ENCODE results near the gene ETV3L. TPM values are rescaled to one million over a fixed set of nuclear protein-coding genes. Genes with fewer than 3 reads are reported as not detected.

The ETV3L gene
- total RNA-seq, 1 donor from 2014 or later: not detected

- Mint-ChIP-seq H3K4me3 (ENCODE audit: unreplicated experiment) (no peak overlapping the region), H3K27ac (ENCODE audit: unreplicated experiment) (no peak overlapping the region), H3K4me1 (ENCODE audit: low read depth) (no peaks in the 10 kb centered on the region), H3K9me3 (ENCODE audit: low read depth) (no peaks in the 10 kb centered on the region), H3K27me3 (ENCODE audit: low read depth) (peaks cover 4% of the 10 kb centered on the region), H3K36me3 (ENCODE audit: low read depth) (peaks cover 4% of the 10 kb centered on the region)
- DNase-seq (ENCODE audit: low spot score): no peak
- TF ChIP-seq CTCF (IDR thresholded peaks at IDR 0.05): no peak
Observed at GRCh38 chr1:157117527-157118057, 18.0 kb upstream of the ETV3L start.

GRCh38 chr1:157116737-157117103 is 17.1 kb upstream of the ETV3L start:
- Mint-ChIP-seq H3K4me1 (ENCODE audit: low read depth) (no peaks in the 10 kb centered on the region), H3K4me3 (ENCODE audit: unreplicated experiment) (no peak overlapping the region), H3K27me3 (ENCODE audit: low read depth) (peaks cover 9% of the 10 kb centered on the region), H3K9me3 (ENCODE audit: low read depth) (no peaks in the 10 kb centered on the region), H3K27ac (ENCODE audit: unreplicated experiment) (no peak overlapping the region), H3K36me3 (ENCODE audit: low read depth) (peaks cover 3% of the 10 kb centered on the region)
- TF ChIP-seq CTCF (IDR thresholded peaks at IDR 0.05): no peak
- no peak for DNase-seq (ENCODE audit: low spot score)

DNA sequence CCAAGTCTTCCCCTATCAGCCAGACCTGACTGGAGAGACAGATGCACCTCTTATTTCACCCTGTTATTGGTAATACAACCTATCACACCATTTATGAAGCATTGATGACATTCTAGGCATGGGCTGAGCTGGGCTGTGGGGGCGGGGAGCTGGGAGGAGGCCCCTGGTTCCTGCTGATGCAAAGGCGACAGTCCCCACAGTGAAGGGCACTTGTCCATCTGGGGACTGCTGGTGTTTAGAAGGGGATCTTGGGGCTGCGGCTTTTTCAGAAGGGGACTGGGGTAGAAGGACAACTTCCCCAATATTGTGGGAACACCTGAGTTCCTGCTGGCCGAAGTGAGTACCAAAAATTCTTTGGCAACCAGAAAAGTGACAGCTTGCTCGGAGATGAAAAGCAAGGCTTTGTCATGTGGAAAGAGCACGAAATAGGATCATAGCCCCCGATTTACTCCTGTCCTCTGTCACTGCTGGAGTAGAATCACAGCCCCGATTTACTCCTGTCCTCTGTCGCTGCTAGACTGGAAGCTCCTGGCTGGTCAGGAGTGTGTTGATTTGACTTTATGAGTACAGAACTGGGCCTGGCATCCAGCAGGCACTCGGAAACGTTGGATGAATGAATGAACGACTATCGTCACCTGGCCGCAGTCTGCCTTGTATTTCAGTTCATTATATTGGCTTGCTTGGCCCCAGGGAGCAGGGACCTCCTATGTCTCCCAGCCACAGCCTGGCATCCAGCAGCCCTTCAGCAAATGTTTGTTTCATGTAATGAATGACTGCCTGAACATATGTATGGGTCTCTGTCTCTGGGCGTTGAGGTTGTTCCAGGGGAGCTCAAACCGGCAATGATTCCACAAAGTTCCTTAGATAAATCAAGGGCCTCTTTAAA is 16.5 kb upstream of the ETV3L start:
- no peak for DNase-seq (ENCODE audit: low spot score)
- H3K36me3 Mint-ChIP-seq (ENCODE audit: low read depth): peaks cover 3% of the 10 kb centered on the region
- H3K27me3 Mint-ChIP-seq (ENCODE audit: low read depth): peaks cover 15% of the 10 kb centered on the region
- no peak for TF ChIP-seq CTCF (IDR thresholded peaks at IDR 0.05)
- no peak overlapping the region for H3K4me3 Mint-ChIP-seq (ENCODE audit: unreplicated experiment)
- H3K9me3 Mint-ChIP-seq (ENCODE audit: low read depth): no peaks in the 10 kb centered on the region
- no peaks in the 10 kb centered on the region for H3K4me1 Mint-ChIP-seq (ENCODE audit: low read depth)
- H3K27ac Mint-ChIP-seq (ENCODE audit: unreplicated experiment): no peak overlapping the region

DNA sequence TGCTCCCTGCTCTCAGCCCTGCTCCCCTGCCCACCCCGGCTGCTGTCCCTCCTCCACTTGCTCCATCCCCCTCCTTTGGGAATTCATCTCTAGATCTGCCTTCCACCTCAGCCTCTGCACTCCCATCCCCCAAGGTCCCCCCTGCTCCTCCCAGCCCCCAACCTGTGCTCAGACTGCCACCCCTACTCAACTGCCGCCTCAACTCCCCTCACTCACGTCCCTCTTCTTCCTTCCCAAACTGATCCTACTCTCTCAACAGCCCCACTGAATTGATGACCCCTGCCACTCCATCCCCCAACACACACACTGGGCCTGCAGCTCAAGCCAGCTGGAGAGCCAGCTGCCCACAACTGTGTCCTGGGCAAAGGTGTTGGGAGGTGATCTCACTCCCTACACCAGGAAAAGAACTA is 15.8 kb upstream of the ETV3L start:
- no peak overlapping the region for H3K4me3 Mint-ChIP-seq (ENCODE audit: unreplicated experiment)
- no peaks in the 10 kb centered on the region for H3K4me1 Mint-ChIP-seq (ENCODE audit: low read depth)
- H3K36me3 Mint-ChIP-seq (ENCODE audit: low read depth): peaks cover 3% of the 10 kb centered on the region
- no peak for TF ChIP-seq CTCF (IDR thresholded peaks at IDR 0.05)
- H3K27me3 Mint-ChIP-seq (ENCODE audit: low read depth): peaks cover 17% of the 10 kb centered on the region
- H3K9me3 Mint-ChIP-seq (ENCODE audit: low read depth): no peaks in the 10 kb centered on the region
- DNase-seq (ENCODE audit: low spot score): no peak
- H3K27ac Mint-ChIP-seq (ENCODE audit: unreplicated experiment): no peak overlapping the region

DNA sequence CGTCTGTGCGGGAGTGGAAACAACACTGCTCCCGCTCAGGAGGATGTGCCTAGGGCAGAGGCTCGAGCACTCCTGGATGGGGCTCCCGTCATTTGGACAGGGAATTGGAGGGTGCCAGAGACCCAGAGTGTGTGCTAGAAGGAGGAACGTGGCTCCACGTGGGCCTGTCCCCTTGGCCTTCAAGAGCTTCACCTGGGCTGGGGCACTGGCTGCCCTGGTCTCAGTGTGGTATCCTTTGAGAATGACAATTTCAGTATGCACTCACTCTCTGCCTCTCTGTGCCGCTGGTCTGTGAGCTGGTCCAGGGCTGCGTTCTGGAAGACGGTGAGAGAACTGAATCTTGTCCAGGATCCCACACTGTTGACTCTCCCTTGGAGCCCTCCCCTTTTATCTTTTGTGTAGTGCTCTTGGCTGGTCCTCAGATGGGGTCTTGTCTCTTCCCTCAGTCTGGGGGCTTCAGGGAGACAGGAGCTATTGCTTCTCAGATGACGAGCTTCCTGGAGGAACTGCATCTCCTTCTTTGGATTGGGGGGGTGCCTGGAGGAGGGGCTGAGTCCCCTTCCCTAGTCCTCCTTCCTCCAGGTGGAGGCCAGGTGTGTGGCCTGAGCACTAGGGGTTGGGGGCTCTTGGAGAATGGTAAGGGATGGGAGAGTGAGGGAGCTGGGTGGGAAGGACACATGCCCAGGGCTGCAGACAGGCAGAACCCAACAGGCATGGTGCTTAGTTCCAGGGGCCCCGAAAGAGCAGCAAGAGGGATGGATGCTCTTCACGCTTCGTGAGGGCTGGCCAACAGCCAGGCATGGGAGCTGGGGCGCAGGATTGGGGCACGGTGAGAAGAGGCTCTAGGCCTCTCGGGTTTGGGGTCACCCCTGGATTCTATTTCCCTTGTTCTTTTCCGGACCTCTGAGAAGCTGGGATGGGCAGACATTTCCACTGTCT is 14.8 kb upstream of the ETV3L start:
- Mint-ChIP-seq H3K4me1 (ENCODE audit: low read depth) (no peaks in the 10 kb centered on the region), H3K27ac (ENCODE audit: unreplicated experiment) (no peak overlapping the region), H3K27me3 (ENCODE audit: low read depth) (peaks cover 17% of the 10 kb centered on the region), H3K36me3 (ENCODE audit: low read depth) (peaks cover 3% of the 10 kb centered on the region), H3K9me3 (ENCODE audit: low read depth) (no peaks in the 10 kb centered on the region), H3K4me3 (ENCODE audit: unreplicated experiment) (no peak overlapping the region)
- TF ChIP-seq CTCF (IDR thresholded peaks at IDR 0.05): no peak
- peak; percentile 59 for DNase-seq (ENCODE audit: low spot score)
